ENCODE data around the gene GAREM2. TPM values are rescaled to one million over a fixed set of nuclear protein-coding genes. Genes with fewer than 3 reads are reported as not detected.

GAREM2 gene
- total and polyA plus RNA-seq, 9 of the 15 experiments (the other 6 are each of a cell fraction or from before 2014, with no cell fraction given): 1.7 to 12.4 (median 2.5) TPM

- TF ChIP-seq HMBOX1 (IDR thresholded peaks at IDR 0.05) (no peak), XRCC4 (IDR thresholded peaks at IDR 0.05; ENCODE audit: extremely low read depth, insufficient read depth, insufficient read length) (no peak), STAG1 (CRISPR knock-in tag; IDR thresholded peaks at IDR 0.05; ENCODE audit: borderline replicate concordance) (peak; percentile 73; the same call in 1 of the 2 replicates), ARID2 (IDR thresholded peaks at IDR 0.05) (peak; percentile 82; the same call in 1 of the 2 replicates)
Observed at GRCh38 chr2:26144953-26145680, 27.8 kb upstream of the GAREM2 start (continued).

GRCh38 chr2:26148501-26148900 lies 24.4 kb upstream of the GAREM2 start:
- H3K9me1 ChIP-seq (ENCODE audit: control insufficient read depth, insufficient read depth, low read length): no peaks in the 10 kb centered on the region
- H3K4me2 ChIP-seq (ENCODE audit: insufficient read depth, low read length): no peak overlapping the region
- H3K27me3 ChIP-seq (ENCODE audit: control insufficient read depth in 2 of 2, insufficient read depth in 2 of 2, low read length in 2 of 2): peaks cover 15 to 20% of the 10 kb centered on the region in 2 experiments
- H3K9me3 ChIP-seq (replicated peaks; ENCODE audit: control insufficient read depth, insufficient read depth, low read depth, low read length): no peaks in the 10 kb centered on the region
- H3K36me3 ChIP-seq (ENCODE audit: control insufficient read depth, insufficient read depth, low read length): no peaks in the 10 kb centered on the region
- peaks cover 0 to 10% of the 10 kb centered on the region in 2 experiments; a peak in 2 of 5 replicates for H3K4me1 ChIP-seq (replicated peaks in 1 of 2; ENCODE audit: control insufficient read depth in 2 of 2, insufficient read depth in 2 of 2, low read length in 2 of 2)
- no TSS peak for BruUV-seq (replicated peaks)
- 3% methylated on average over 2 of the region's 2 CpGs for WGBS (ENCODE audit: insufficient coverage, low coverage, missing lambda C conversion rate)
- intact Hi-C loops (cut with micrococcal nuclease): no loop called here
- no peaks in the 10 kb centered on the region for H3K79me2 ChIP-seq (ENCODE audit: control insufficient read depth, insufficient read depth, low read length)
- H4K20me1 ChIP-seq (replicated peaks; ENCODE audit: control insufficient read depth, insufficient read depth, low read length): no peaks in the 10 kb centered on the region
- DNase-seq (ENCODE audit: extremely low read depth in 1 of 4, low spot score in 3 of 4) (no peak), FAIRE-seq (peak; percentile 46), ATAC-seq (no peak)
- in situ Hi-C loops (cut with MboI): loop anchor here (5.0 kb wide), 2 partner anchors 156 to 296 kb away; no protein-coding TSS in a partner anchor
- no peak overlapping the region for H3K27ac ChIP-seq (ENCODE audit: extremely low read depth, low read depth, low read length)
- ChIA-PET POLR2A (interaction anchor here (0.6 kb wide), 1 partner anchor 904 kb away, joined by 3 read pairs; no protein-coding TSS in a partner anchor), CTCF (ENCODE audit: low intra/inter-chr PET ratio) (interaction anchor here (0.5 kb wide), 1 partner anchor 27 kb away, joined by 3 read pairs; no protein-coding TSS in a partner anchor)
- H3K4me3 ChIP-seq: no peak overlapping the region
- no peak overlapping the region for H3K9ac ChIP-seq (ENCODE audit: insufficient read depth in 1 of 2, low read depth in 2 of 2, low read length in 2 of 2)
- H2AFZ ChIP-seq (ENCODE audit: low read depth, low read length): no peak overlapping the region
- no peak for TF ChIP-seq RHOXF2B (CRISPR knock-in tag; conservative IDR thresholded peaks at IDR 0.05)
- TF ChIP-seq ZNF282 (CRISPR knock-in tag; IDR thresholded peaks at IDR 0.05): no peak
- peak; percentile 91 for TF ChIP-seq EHMT2 (IDR thresholded peaks at IDR 0.05)
- TF ChIP-seq ETV1 (tag; conservative IDR thresholded peaks at IDR 0.05; ENCODE audit: low read depth): no peak
- no peak for TF ChIP-seq KAT2B (IDR thresholded peaks at IDR 0.05; ENCODE audit: low read depth, low read length)
- TF ChIP-seq ZFP91 (CRISPR knock-in tag; IDR thresholded peaks at IDR 0.05): no peak
- peak; percentile 87 for TF ChIP-seq MIER1 (IDR thresholded peaks at IDR 0.05; ENCODE audit: low read depth)
- TF ChIP-seq ZFX (CRISPR knock-in tag; IDR thresholded peaks at IDR 0.05): no peak
- TF ChIP-seq ZNF511 (CRISPR knock-in tag; IDR thresholded peaks at IDR 0.05): no peak
